HG02943 (cell line): ENCODE results near the gene PHKA2.

Experiments used
- ATAC-seq: cut with Tn5 transposase; IDR thresholded peaks from one replicate; pipeline ENCODE4 v1.9.1; 2021; ENCODE audit warnings: mild to moderate bottlenecking, low read depth, moderate library complexity; ENCODE audit not compliant: unreplicated experiment

The PHKA2 gene

GRCh38 chrX:18973527-18974192, 10.3 kb downstream of the PHKA2 start:
- ATAC-seq, result no peak

- no peak for ATAC-seq
These were observed 12.4 kb downstream of the PHKA2 start for GRCh38 chrX:18971506-18971905.

GRCh38 chrX:18970465-18970864, 13.4 kb downstream of the PHKA2 start:
- ATAC-seq, result no peak

GRCh38 chrX:18966624-18967023, 17.3 kb downstream of the PHKA2 start:
- no peak for ATAC-seq

GRCh38 chrX:18964901-18965300, 19.0 kb downstream of the PHKA2 start:
- no peak for ATAC-seq

- no peak for ATAC-seq
These were observed 19.9 kb downstream of the PHKA2 start for GRCh38 chrX:18964026-18964425.

GRCh38 chrX:18962329-18962728, 21.6 kb downstream of the PHKA2 start:
- no peak for ATAC-seq

- ATAC-seq, result no peak
These were observed 22.2 kb downstream of the PHKA2 start for GRCh38 chrX:18961686-18962085.

- no peak for ATAC-seq
These were observed 27.4 kb downstream of the PHKA2 start for GRCh38 chrX:18956303-18957032.

- ATAC-seq, result no peak
These were observed 28.2 kb downstream of the PHKA2 start for GRCh38 chrX:18955676-18956075.

- ATAC-seq, result no peak
These were observed 32.9 kb downstream of the PHKA2 start for GRCh38 chrX:18951032-18951431.

- no peak for ATAC-seq
These were observed 34.0 kb downstream of the PHKA2 start for GRCh38 chrX:18949944-18950301.

- ATAC-seq, result no peak
These were observed 34.5 kb downstream of the PHKA2 start for GRCh38 chrX:18949291-18949943.

- ATAC-seq, result no peak
These were observed 37.3 kb downstream of the PHKA2 start for GRCh38 chrX:18946611-18947010.

GRCh38 chrX:18946157-18946556, 37.8 kb downstream of the PHKA2 start:
- ATAC-seq, result no peak

- no peak for ATAC-seq
These were observed 38.4 kb downstream of the PHKA2 start for GRCh38 chrX:18945483-18945882.

GRCh38 chrX:18944482-18944881, 39.4 kb downstream of the PHKA2 start:
- ATAC-seq, result no peak

- ATAC-seq, result no peak
These were observed 42.0 kb downstream of the PHKA2 start for GRCh38 chrX:18941896-18942295.

- ATAC-seq, result no peak
These were observed 45.2 kb downstream of the PHKA2 start for GRCh38 chrX:18938710-18939109.

GRCh38 chrX:18937173-18937572, 46.7 kb downstream of the PHKA2 start:
- ATAC-seq, result no peak

GRCh38 chrX:18935893-18936292, 48.0 kb downstream of the PHKA2 start:
- ATAC-seq, result no peak

GRCh38 chrX:18934708-18935107, 49.2 kb downstream of the PHKA2 start:
- no peak for ATAC-seq
